H1 (cell line): Measurements from ENCODE around the gene BPIFB6. TPM values are rescaled to one million over a fixed set of nuclear protein-coding genes. Genes with fewer than 3 reads are reported as not detected.

ENCODE experiments used
- SIX5 ChIP-seq: IDR thresholded peaks from 2 replicates; pipeline ENCODE4 v1.6.1; 2011; ENCODE audit warnings: mild to moderate bottlenecking, low read depth, low read length
- SP1 ChIP-seq: IDR thresholded peaks from 2 replicates; pipeline ENCODE4 v1.6.1; 2011; ENCODE audit warnings: low read depth, low read length
- SP4 ChIP-seq: IDR thresholded peaks from 2 replicates; pipeline ENCODE4 v1.6.1; 2012; ENCODE audit warnings: low read length, inconsistent platforms
- polyA plus RNA-seq, 7 experiments: library from polyadenylated mRNA; depleted of rRNA in 3 of 7; stranded (reverse) in 5 of 7; unstranded in 2 of 7; fragments of >200 nt in 5 of 7; fragments of 200-250 nt in 2 of 7; gene quantifications; 1 replicate in 5 of 7; 2 replicates in 1 of 7; 4 replicates in 1 of 7; pipeline versions ENCODE4 v1.2.1 to v1.2.3, GENCODE V29; 2011 to 2013; ENCODE audit warnings: missing spikeins in 2 of 7, mixed read lengths in 2 of 7
- total RNA-seq: library from RNA; stranded (reverse); fragmentation: NEBNext Ultra II Directional; extraction: Animal tissue kit (Norgen Biotek cat#: 25700); gene quantifications from 2 replicates; pipeline ENCODE4 v1.2.1, GENCODE V29; 2021

The BPIFB6 gene
- total and polyA plus RNA-seq, 2 of the 8 experiments (the other 6 are each of a cell fraction or from before 2014, with no cell fraction given): not detected

- no peak for TF ChIP-seq SP4
- TF ChIP-seq SIX5: no peak
- TF ChIP-seq SP1: no peak
Measured at GRCh38 chr20:33070111-33071053, 38.9 kb downstream of the BPIFB6 start (continued).
